Caki2 (cell line): ENCODE measurements around the gene CPXM2. TPM values are rescaled to one million over a fixed set of nuclear protein-coding genes. Genes with fewer than 3 reads are reported as not detected.

Experiments
- DNase-seq: peaks from one replicate; pipeline ENCODE4 v3.0.0-alpha.2; 2015; ENCODE audit warnings: low read depth
- in situ Hi-C: cut with HindIII; loops from 2 replicates; pipeline ENCODE4 v1.10.0; 2016; ENCODE audit warnings: low sequenced_read_pairs, low pct_unique_long_range_greater_than_20kb, mixed read lengths
- total RNA-seq: library from RNA; depleted of rRNA; stranded (reverse); fragments of >200 nt; shearing (Covaris generic); gene quantifications from 2 replicates; pipeline ENCODE4 v1.2.3, GENCODE V29; 2014; ENCODE audit warnings: low replicate concordance

CPXM2 gene
- total RNA-seq, 1 experiment from 2014 or later: not detected

GRCh38 chr10:123883673-123884320 is 7.8 kb downstream of the CPXM2 start:
- DNase-seq: no peak
- in situ Hi-C loops: no loop called here

- DNase-seq: no peak
- in situ Hi-C loops: no loop called here
These were observed 8.7 kb downstream of the CPXM2 start for GRCh38 chr10:123882681-123883445.

- DNase-seq: no peak
- in situ Hi-C loops: no loop called here
These were observed 9.4 kb downstream of the CPXM2 start for GRCh38 chr10:123882177-123882576.

- in situ Hi-C loops: no loop called here
- no peak for DNase-seq
These were observed 11.9 kb downstream of the CPXM2 start for GRCh38 chr10:123879606-123880257.

- DNase-seq: no peak
- in situ Hi-C loops: no loop called here
These were observed 12.8 kb downstream of the CPXM2 start for GRCh38 chr10:123878666-123879303.

GRCh38 chr10:123870260-123870659 is 21.3 kb downstream of the CPXM2 start:
- in situ Hi-C loops: no loop called here

GRCh38 chr10:123869020-123869414 is 22.6 kb downstream of the CPXM2 start:
- in situ Hi-C loops: no loop called here
- DNase-seq: no peak

More at GRCh38 chr10:123870260-123870659, 21.3 kb downstream of the CPXM2 start:
- DNase-seq: peak; percentile 72

GRCh38 chr10:123868038-123869019 is 23.3 kb downstream of the CPXM2 start:
- in situ Hi-C loops: no loop called here
- no peak for DNase-seq

- no peak for DNase-seq
- in situ Hi-C loops: no loop called here
These were observed 25.7 kb downstream of the CPXM2 start for GRCh38 chr10:123865880-123866279.

- DNase-seq: no peak
- in situ Hi-C loops: no loop called here
These were observed 26.3 kb downstream of the CPXM2 start for GRCh38 chr10:123865350-123865749.

- DNase-seq: no peak
- in situ Hi-C loops: no loop called here
These were observed 26.7 kb downstream of the CPXM2 start for GRCh38 chr10:123864923-123865322.

GRCh38 chr10:123863721-123864482 is 27.7 kb downstream of the CPXM2 start:
- DNase-seq: no peak
- in situ Hi-C loops: no loop called here

- no peak for DNase-seq
- in situ Hi-C loops: no loop called here
These were observed 28.4 kb downstream of the CPXM2 start for GRCh38 chr10:123863183-123863575.

GRCh38 chr10:123862421-123863182 is 29.0 kb downstream of the CPXM2 start:
- in situ Hi-C loops: no loop called here
- no peak for DNase-seq

- no peak for DNase-seq
- in situ Hi-C loops: no loop called here
These were observed 30.8 kb downstream of the CPXM2 start for GRCh38 chr10:123860856-123861255.

- no peak for DNase-seq
- in situ Hi-C loops: no loop called here
These were observed 31.4 kb downstream of the CPXM2 start for GRCh38 chr10:123860209-123860608.
